Panc1 (cell line): ENCODE measurements around the gene EFNA1. TPM values are rescaled to one million over a fixed set of nuclear protein-coding genes. Genes with fewer than 3 reads are reported as not detected.

Experiments used
- ATAC-seq: fragments of 200-7000 bp; cut with Tn5 transposase; 2 replicates; pipeline ENCODE4 v1.9.1; 2020; ENCODE audit warnings: mild to moderate bottlenecking, moderate library complexity
- BruUV-seq: library from RNA; stranded (reverse); fragments of 400-500 nt; replicated peaks from 2 replicates; lab custom pipeline; 2021; lab: Mats Ljungman, UMichigan
- CTCF ChIA-PET: fragments of 300-600 bp; sonication (Branson Sonifier 250); formaldehyde crosslinking; loops from one replicate; lab custom pipeline; 2022; ENCODE audit warnings: antibody characterized with exemption; lab: Charles Lee
- POLR2A ChIA-PET: fragments of 300-600 bp; sonication (Branson Sonifier 250); formaldehyde crosslinking; loops from one replicate; lab custom pipeline; 2022; ENCODE audit warnings: antibody characterized with exemption; lab: Charles Lee
- DNase-seq: peaks from one replicate; pipeline ENCODE4 v3.0.0-alpha.2; 2010; ENCODE audit warnings: low read depth, low spot score
- H3K27ac ChIP-seq: 2 replicates; pipeline ENCODE4 v1.5.1; 2011; ENCODE audit warnings: mild to moderate bottlenecking, low read length, inconsistent platforms
- H3K27me3 ChIP-seq: fragments of 200-500 bp; sonication (Bioruptor generic); 2 replicates; pipeline ENCODE4 v1.6.0; 2014; ENCODE audit warnings: low read length, inconsistent platforms; ENCODE audit not compliant: control insufficient read depth, insufficient read depth
- H3K36me3 ChIP-seq: fragments of 200-500 bp; sonication (Bioruptor generic); 2 replicates; pipeline ENCODE4 v1.5.1; 2014; ENCODE audit warnings: inconsistent platforms, mild to moderate bottlenecking, low read length, moderate library complexity; ENCODE audit not compliant: control insufficient read depth, insufficient read depth
- H3K4me1 ChIP-seq: 2 replicates; pipeline ENCODE4 v1.5.1; 2011; ENCODE audit warnings: inconsistent platforms, mild to moderate bottlenecking, low read length, moderate library complexity; ENCODE audit not compliant: control insufficient read depth, insufficient read depth
- H3K4me3 ChIP-seq, 2 experiments: 2 replicates each; pipeline ENCODE4 v1.5.1; 2011 to 2012; ENCODE audit warnings: low read depth in 2 of 2, low read length in 2 of 2, mild to moderate bottlenecking in 2 of 2, inconsistent platforms in 1 of 2, moderate library complexity in 1 of 2
- H3K9me3 ChIP-seq: fragments of 200-500 bp; sonication (Bioruptor generic); 2 replicates; pipeline ENCODE4 v1.5.1; 2014; ENCODE audit warnings: low read depth, mild to moderate bottlenecking, inconsistent platforms, low read length, moderate library complexity; ENCODE audit not compliant: control insufficient read depth, insufficient read depth
- CTCF ChIP-seq: fragments of 450-650 bp; IDR thresholded peaks from 2 replicates; pipeline ENCODE4 v1.5.1; 2017; ENCODE audit warnings: mild to moderate bottlenecking
- POLR2AphosphoS5 ChIP-seq: IDR thresholded peaks from 2 replicates; pipeline ENCODE4 v1.6.1; 2012; ENCODE audit warnings: mild to moderate bottlenecking, low read depth, low read length, moderate library complexity
- REST ChIP-seq, 2 experiments: IDR thresholded peaks; 2 replicates each; pipeline ENCODE4 v1.6.1; 2011 to 2012; ENCODE audit warnings: low read depth in 2 of 2, control low read depth in 1 of 2, low read length in 1 of 2, mild to moderate bottlenecking in 1 of 2, moderate library complexity in 1 of 2; ENCODE audit not compliant: insufficient read depth in 1 of 2
- SIN3A ChIP-seq: IDR thresholded peaks from 2 replicates; pipeline ENCODE4 v1.6.1; 2012; ENCODE audit warnings: low read depth, mild to moderate bottlenecking, low read length, moderate library complexity, borderline replicate concordance; ENCODE audit not compliant: insufficient read depth
- TCF7L2 ChIP-seq: IDR thresholded peaks from 2 replicates; pipeline ENCODE4 v1.6.1; 2011; ENCODE audit warnings: mild to moderate bottlenecking, low read depth, low read length, inconsistent platforms
- in situ Hi-C: cut with HindIII; loops from 2 replicates; pipeline ENCODE4 v1.10.0; 2016; ENCODE audit warnings: low sequenced_read_pairs, low pct_unique_long_range_greater_than_20kb
- intact Hi-C: fragments of 100-400 bp; cut with micrococcal nuclease; formaldehyde crosslinking; loops from one replicate; pipeline ENCODE4 v1.10.0; 2022; ENCODE audit not compliant: unreplicated experiment
- total RNA-seq: library from RNA; stranded (reverse); gene quantifications from one replicate; pipeline ENCODE4 v1.2.1, GENCODE V29; 2021; ENCODE audit not compliant: unreplicated experiment

EFNA1 gene
- total RNA-seq, 1 experiment from 2014 or later: 23.8 TPM

GRCh38 chr1:155079210-155079486 is 48.5 kb upstream of the EFNA1 start:
- ChIA-PET CTCF (no interaction called here), POLR2A (interaction anchor here (0.7 kb wide), 1 partner anchor 113 kb away, joined by 12 read pairs; no protein-coding TSS in a partner anchor)
- H3K4me3 ChIP-seq: peak overlapping the region; percentile 33 to 53
- H3K36me3 ChIP-seq: no peaks in the 10 kb centered on the region; the same call in 1 of the 2 replicates
- intact Hi-C loops: no loop called here
- peaks cover 9% of the 10 kb centered on the region for H3K27me3 ChIP-seq
- no peak for TF ChIP-seq SIN3A
- TF ChIP-seq CTCF: no peak
- TF ChIP-seq POLR2AphosphoS5: no peak
- TF ChIP-seq TCF7L2: no peak
- in situ Hi-C loops: no loop called here
- no TSS peak for BruUV-seq
- peaks cover 14% of the 10 kb centered on the region for H3K4me1 ChIP-seq
- peak; percentile 2; the same call in 1 of the 2 replicates for ATAC-seq
- H3K9me3 ChIP-seq: no peaks in the 10 kb centered on the region
- DNase-seq: no peak
- H3K27ac ChIP-seq: no peak overlapping the region

- intact Hi-C loops: no loop called here
Observed at GRCh38 chr1:155079487-155080311, 48.0 kb upstream of the EFNA1 start.

More at GRCh38 chr1:155079487-155080311, 48.0 kb upstream of the EFNA1 start:
- in situ Hi-C loops: no loop called here
- ChIA-PET CTCF (no interaction called here), POLR2A (interaction anchor here (0.5 kb wide), 1 partner anchor 63 kb away, joined by 5 read pairs; no protein-coding TSS in a partner anchor)
- BruUV-seq: no TSS peak
- Histone ChIP-seq H3K27ac (no peak overlapping the region), H3K36me3 (no peaks in the 10 kb centered on the region; the same call in 1 of the 2 replicates), H3K4me3 (peak overlapping the region; percentile 33 to 53), H3K4me1 (peaks cover 17% of the 10 kb centered on the region), H3K9me3 (no peaks in the 10 kb centered on the region), H3K27me3 (peaks cover 9% of the 10 kb centered on the region)
- peak; percentile 33 for ATAC-seq
- no peak for DNase-seq
- TF ChIP-seq TCF7L2: no peak
- TF ChIP-seq REST (IDR thresholded peaks at IDR 0.05; ENCODE audit: insufficient read depth in 1 of 2, low read depth in 2 of 2, low read length in 1 of 2): no peak
- TF ChIP-seq POLR2AphosphoS5: no peak
- no peak for TF ChIP-seq CTCF
- no peak for TF ChIP-seq SIN3A
